Skeletal muscle satellite cell (primary cell): ENCODE results near the gene NCKAP5. TPM values are rescaled to one million over a fixed set of nuclear protein-coding genes. Genes with fewer than 3 reads are reported as not detected.

Source experiments
- H3K27me3 ChIP-seq: 2 replicates; pipeline ENCODE4 v1.7.0; 2013; ENCODE audit warnings: low read length; ENCODE audit not compliant: control insufficient read depth, insufficient read depth
- H3K36me3 ChIP-seq: 2 replicates; pipeline ENCODE4 v1.7.0; 2013; ENCODE audit warnings: mild to moderate bottlenecking, control low read depth, low read length; ENCODE audit not compliant: insufficient read depth
- H3K4me1 ChIP-seq: 2 replicates; pipeline ENCODE4 v1.7.0; 2013; ENCODE audit warnings: low read length; ENCODE audit not compliant: control insufficient read depth, insufficient read depth
- H3K4me2 ChIP-seq: 2 replicates; pipeline ENCODE4 v1.7.0; 2013; ENCODE audit warnings: mild to moderate bottlenecking, low read length
- H3K4me3 ChIP-seq: 2 replicates; pipeline ENCODE4 v1.7.0; 2013; ENCODE audit warnings: low read length
- H3K9ac ChIP-seq: 2 replicates; pipeline ENCODE4 v1.7.0; 2013; ENCODE audit warnings: mild to moderate bottlenecking, low read depth, low read length, moderate library complexity
- H3K9me3 ChIP-seq: replicated peaks from 2 replicates; pipeline ENCODE4 v1.7.0; 2013; ENCODE audit warnings: mild to moderate bottlenecking, control low read depth, low read length
- small RNA-seq: library from RNA; depleted of rRNA; stranded (forward); fragments of <200 nt; gene quantifications from one replicate; pipeline ENCODE3, GENCODE V24; 2012

The NCKAP5 gene

GRCh38 chr2:132633635-132634034 lies 934.6 kb downstream of the NCKAP5 start:
- Histone ChIP-seq H3K9me3 (no peaks in the 10 kb centered on the region), H3K27me3 (no peaks in the 10 kb centered on the region), H3K4me2 (no peak overlapping the region), H3K36me3 (no peaks in the 10 kb centered on the region), H3K9ac (no peak overlapping the region), H3K4me1 (peaks cover 6% of the 10 kb centered on the region), H3K4me3 (no peak overlapping the region)

- Histone ChIP-seq H3K4me3 (no peak overlapping the region), H3K9me3 (no peaks in the 10 kb centered on the region), H3K36me3 (no peaks in the 10 kb centered on the region), H3K4me1 (peaks cover 6% of the 10 kb centered on the region), H3K27me3 (no peaks in the 10 kb centered on the region), H3K4me2 (no peak overlapping the region), H3K9ac (no peak overlapping the region)
These were observed 936.1 kb downstream of the NCKAP5 start for GRCh38 chr2:132632000-132632649.

GRCh38 chr2:132627536-132627935 lies 940.7 kb downstream of the NCKAP5 start:
- Histone ChIP-seq H3K4me2 (no peak overlapping the region), H3K36me3 (no peaks in the 10 kb centered on the region), H3K9me3 (no peaks in the 10 kb centered on the region), H3K4me1 (peaks cover 18% of the 10 kb centered on the region), H3K4me3 (no peak overlapping the region), H3K9ac (no peak overlapping the region), H3K27me3 (no peaks in the 10 kb centered on the region)

GRCh38 chr2:132623096-132623839 lies 945.0 kb downstream of the NCKAP5 start:
- H3K4me3 ChIP-seq: peak overlapping the region; percentile 35
- H3K9me3 ChIP-seq: no peaks in the 10 kb centered on the region

More at GRCh38 chr2:132623096-132623839, 945.0 kb downstream of the NCKAP5 start:
- Histone ChIP-seq H3K4me1 (peaks cover 12% of the 10 kb centered on the region), H3K9ac (no peak overlapping the region), H3K27me3 (no peaks in the 10 kb centered on the region), H3K36me3 (no peaks in the 10 kb centered on the region), H3K4me2 (peak overlapping the region; percentile 66)

Small RNA genes lying within 50 kb of the gene (small RNA-seq; reads per million reads assigned to genes)
- not detected for gene AC016909.1
- not detected for gene RN7SKP154
- not detected for gene RNU6-579P
